HEK293 (cell line): Measurements from ENCODE around the gene KIF22.
"Not testable (repeated sequence)": the region's sequence is repeated elsewhere in the genome, so short reads cannot be mapped to it uniquely, and the experiment has no call there.

Experiments used
- CTCF ChIA-PET: fragments of 350-600 bp; formaldehyde crosslinking; extraction: SDS; loops from one replicate; lab custom pipeline; 2021; ENCODE audit warnings: antibody characterized with exemption; lab: Yijun Ruan, JAX
- POLR2A ChIA-PET: fragments of 300-600 bp; formaldehyde crosslinking; extraction: SDS; loops from one replicate; lab custom pipeline; 2020; ENCODE audit warnings: antibody characterized with exemption, inconsistent platforms; lab: Yijun Ruan, JAX
- H3K27ac ChIP-seq: fragments of 200-500 bp; sonication (Bioruptor generic); 2 replicates; pipeline ENCODE4 v1.5.1; 2014; ENCODE audit warnings: low read depth, low read length, control low read depth, inconsistent platforms; ENCODE audit errors: extremely low read depth
- H3K36me3 ChIP-seq, 2 experiments: fragments of 200-500 bp in 1 of 2; sonication (Bioruptor generic) in 1 of 2; 1 replicate in 1 of 2; 2 replicates in 1 of 2; pipeline ENCODE4 v1.5.1; 2014 to 2017; ENCODE audit warnings: inconsistent platforms in 2 of 2, low read length in 2 of 2; ENCODE audit not compliant: control insufficient read depth in 2 of 2, insufficient read depth in 1 of 2
- H3K4me1 ChIP-seq: fragments of 200-500 bp; sonication (Bioruptor generic); 2 replicates; pipeline ENCODE4 v1.5.1; 2014; ENCODE audit warnings: mild to moderate bottlenecking, low read length, inconsistent platforms; ENCODE audit not compliant: control insufficient read depth, insufficient read depth
- H3K4me3 ChIP-seq: 2 replicates; pipeline ENCODE4 v1.5.1; 2011; ENCODE audit warnings: low read depth, mild to moderate bottlenecking, control low read depth, low read length, moderate library complexity
- H3K9me3 ChIP-seq: fragments of 200-500 bp; sonication (Bioruptor generic); 2 replicates; pipeline ENCODE4 v1.5.1; 2014; ENCODE audit warnings: low read depth, low read length, inconsistent platforms; ENCODE audit not compliant: control insufficient read depth, insufficient read depth
- GFI1B ChIP-seq: fragments of 450-650 bp; formaldehyde crosslinking; IDR thresholded peaks from 2 replicates; pipeline ENCODE4 v1.5.1; 2016; ENCODE audit warnings: missing biosample characterization, missing genetic modification characterization
- MYNN ChIP-seq: fragments of 450-650 bp; formaldehyde crosslinking; IDR thresholded peaks from 2 replicates; pipeline ENCODE4 v1.5.1; 2016; ENCODE audit warnings: missing biosample characterization, missing genetic modification characterization, borderline replicate concordance
- YY2 ChIP-seq: fragments of 450-650 bp; formaldehyde crosslinking; IDR thresholded peaks from 2 replicates; pipeline ENCODE4 v1.5.1; 2016; ENCODE audit warnings: missing biosample characterization, missing genetic modification characterization
- ZBTB8A ChIP-seq: fragments of 450-650 bp; formaldehyde crosslinking; IDR thresholded peaks from 2 replicates; pipeline ENCODE4 v1.5.1; 2016; ENCODE audit warnings: missing biosample characterization, missing genetic modification characterization
- ZNF274 ChIP-seq, 2 experiments: fragments of 200-500 bp in 1 of 2; fragments of 450-650 bp in 1 of 2; sonication (Bioruptor generic) in 1 of 2; formaldehyde crosslinking in 1 of 2; IDR thresholded peaks; 2 replicates each; pipeline versions ENCODE4 v1.5.1 to v1.6.1; 2014 to 2016; ENCODE audit warnings: borderline replicate concordance in 1 of 2, inconsistent platforms in 1 of 2, low read length in 1 of 2, missing biosample characterization in 1 of 2, missing genetic modification characterization in 1 of 2
- ZNF311 ChIP-seq: fragments of 450-650 bp; formaldehyde crosslinking; IDR thresholded peaks from 2 replicates; pipeline ENCODE4 v1.5.1; 2017; ENCODE audit warnings: missing biosample characterization, missing genetic modification characterization, borderline replicate concordance
- ZNF335 ChIP-seq: fragments of 450-650 bp; formaldehyde crosslinking; conservative IDR thresholded peaks from 2 replicates; pipeline ENCODE4 v1.5.1; 2016; ENCODE audit warnings: missing biosample characterization, missing genetic modification characterization
- ZNF354C ChIP-seq: fragments of 450-650 bp; formaldehyde crosslinking; IDR thresholded peaks from 2 replicates; pipeline ENCODE4 v1.5.1; 2016; ENCODE audit warnings: missing biosample characterization, missing genetic modification characterization, low read depth, borderline replicate concordance
- ZNF510 ChIP-seq: fragments of 450-650 bp; formaldehyde crosslinking; IDR thresholded peaks from 2 replicates; pipeline ENCODE4 v1.5.1; 2018; ENCODE audit warnings: mild to moderate bottlenecking, missing genetic modification characterization, missing biosample characterization; ENCODE audit not compliant: insufficient replicate concordance
- ZNF514 ChIP-seq: fragments of 450-650 bp; formaldehyde crosslinking; IDR thresholded peaks from 2 replicates; pipeline ENCODE4 v1.5.1; 2016; ENCODE audit warnings: missing biosample characterization, missing genetic modification characterization
- ZNF596 ChIP-seq: fragments of 450-650 bp; IDR thresholded peaks from 2 replicates; pipeline ENCODE4 v1.5.0; 2018; ENCODE audit warnings: missing biosample characterization, mild to moderate bottlenecking, missing genetic modification characterization, moderate library complexity
- TF ChIP-seq, protein P1 (sequence below): fragments of 450-650 bp; formaldehyde crosslinking; IDR thresholded peaks from 2 replicates; pipeline ENCODE4 v1.5.1; 2016; ENCODE audit warnings: missing biosample characterization, missing genetic modification characterization

Gene KIF22

DNA sequence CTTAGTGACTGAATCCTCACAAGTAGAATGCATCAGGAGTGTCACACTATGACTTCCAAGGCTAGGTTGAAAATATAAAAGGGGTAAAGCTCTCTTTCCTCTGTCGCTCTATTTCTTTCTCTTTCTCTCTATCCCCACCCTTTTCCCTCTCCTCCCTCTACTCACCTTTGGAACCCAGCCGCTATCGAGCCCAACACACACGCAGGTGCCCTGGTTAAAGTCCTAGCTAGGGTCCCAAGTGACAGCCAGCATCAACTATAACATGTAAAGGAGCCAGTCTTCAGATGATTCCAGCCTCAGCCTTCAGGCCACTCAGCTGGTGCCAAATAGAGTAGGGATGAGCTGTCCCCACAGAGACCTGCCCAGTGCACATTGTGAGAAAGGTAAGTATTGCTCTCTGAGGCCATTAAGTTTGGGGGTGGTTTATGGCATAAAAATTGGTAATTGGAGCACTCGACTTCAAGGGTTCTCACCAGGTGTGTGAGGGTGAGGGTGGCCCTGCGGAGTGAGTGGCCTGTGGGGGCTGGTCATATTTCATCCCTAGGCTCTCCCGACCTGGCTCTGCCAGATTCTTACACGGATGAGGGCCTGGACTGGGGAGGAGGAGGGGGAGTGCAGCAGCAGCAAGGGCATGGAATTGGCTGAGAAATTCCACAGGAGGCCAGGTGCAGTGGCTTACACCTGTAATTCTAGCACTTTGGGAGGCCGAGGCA, 29.8 kb upstream of the KIF22 start (continued):
- TF ChIP-seq MYNN: no peak

DNA sequence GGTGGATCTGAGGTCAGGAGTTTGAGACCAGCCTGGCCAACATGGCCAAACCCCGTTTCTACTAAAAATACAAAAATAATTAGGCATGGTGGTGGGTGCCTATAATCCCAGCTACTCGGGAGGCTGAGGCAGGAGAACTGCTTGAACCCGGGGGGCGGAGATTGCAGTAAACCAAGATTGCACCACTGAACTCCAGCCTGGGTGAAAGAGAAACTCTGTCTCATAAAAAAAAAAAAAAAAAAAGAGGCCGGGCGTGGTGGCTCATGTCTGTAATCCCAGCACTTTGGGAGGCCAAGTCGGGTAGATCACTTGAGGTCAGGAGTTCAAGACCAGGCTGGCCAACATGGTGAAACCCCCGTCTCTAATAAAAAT, 29.3 kb upstream of the KIF22 start:
- ChIA-PET CTCF (interaction anchor here (0.5 kb wide), 1 partner anchor 80 kb away, joined by 3 read pairs; no protein-coding TSS in a partner anchor), POLR2A (interaction anchor here (0.7 kb wide), 1 partner anchor 177 kb away, joined by 3 read pairs; no protein-coding TSS in a partner anchor)
- not testable (repeated sequence) for H3K36me3 ChIP-seq, H3K4me1 ChIP-seq, H3K27ac ChIP-seq, H3K4me3 ChIP-seq, H3K9me3 ChIP-seq

DNA sequence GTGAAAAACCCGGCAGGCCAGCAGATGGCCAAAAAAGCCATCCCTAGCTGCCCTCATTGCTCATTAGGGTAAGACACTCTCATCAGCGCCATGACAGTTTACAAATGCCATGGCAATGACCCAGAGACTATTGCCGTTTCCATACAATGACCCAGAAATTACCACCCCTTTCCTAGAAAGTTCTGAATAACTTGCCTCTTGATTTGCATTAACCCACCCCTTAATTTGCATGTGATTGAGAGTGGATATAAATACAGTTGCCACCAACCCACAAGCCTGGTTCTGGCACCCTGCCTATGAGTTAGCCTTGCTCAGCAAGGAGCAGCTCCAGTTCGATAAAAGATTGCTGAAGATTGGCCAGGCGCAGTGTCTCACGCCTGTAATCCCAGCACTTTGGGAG, 28.7 kb upstream of the KIF22 start:
- TF ChIP-seq ZNF311 (tag by site-specific recombination): no peak
- TF ChIP-seq, all 188 proteins: peak for 0
- ChIA-PET POLR2A (no interaction called here), CTCF (no interaction called here)
- Histone ChIP-seq H3K4me1 (no peaks in the 10 kb centered on the region), H3K36me3 (no peaks in the 10 kb centered on the region), H3K9me3 (no peaks in the 10 kb centered on the region), H3K4me3 (no peak overlapping the region), H3K27ac (no peak overlapping the region)

DNA sequence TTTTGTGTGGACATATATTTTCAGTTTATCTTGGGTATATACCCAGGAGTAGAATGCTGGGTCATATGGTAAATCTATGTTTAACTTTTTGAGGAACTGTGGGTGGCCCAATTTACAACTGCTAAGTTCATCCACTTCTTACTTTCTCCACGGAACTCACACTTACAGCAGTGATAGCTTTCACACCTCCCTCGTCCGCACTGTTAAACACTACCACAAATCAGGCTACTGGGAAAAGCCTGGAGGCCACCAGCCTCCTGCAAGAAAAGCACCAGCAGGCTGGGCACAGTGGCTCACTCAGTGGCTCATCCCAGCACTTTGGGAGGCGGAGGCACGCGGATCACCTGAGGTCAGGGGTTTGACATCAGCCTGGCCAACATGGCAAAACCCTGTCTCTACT, 27.2 kb upstream of the KIF22 start:
- Histone ChIP-seq H3K4me1 (no peaks in the 10 kb centered on the region), H3K4me3 (no peak overlapping the region), H3K36me3 (no peaks in the 10 kb centered on the region), H3K9me3 (no peaks in the 10 kb centered on the region), H3K27ac (no peak overlapping the region)
- TF ChIP-seq GFI1B (tag by site-specific recombination) (no peak), ZNF596 (tag by site-specific recombination) (no peak), YY2 (tag by site-specific recombination) (no peak), ZBTB8A (tag by site-specific recombination) (no peak), ZNF514 (tag by site-specific recombination) (no peak), ZNF274 (IDR thresholded peaks at IDR 0.05; ENCODE audit: low read length) (no peak), ZNF274 (tag by site-specific recombination; IDR thresholded peaks at IDR 0.05; ENCODE audit: borderline replicate concordance) (no peak), ZNF354C (tag by site-specific recombination) (no peak), ZNF510 (tag by site-specific recombination) (no peak), ZNF335 (tag by site-specific recombination) (no peak)
- TF ChIP-seq, protein P1, sequence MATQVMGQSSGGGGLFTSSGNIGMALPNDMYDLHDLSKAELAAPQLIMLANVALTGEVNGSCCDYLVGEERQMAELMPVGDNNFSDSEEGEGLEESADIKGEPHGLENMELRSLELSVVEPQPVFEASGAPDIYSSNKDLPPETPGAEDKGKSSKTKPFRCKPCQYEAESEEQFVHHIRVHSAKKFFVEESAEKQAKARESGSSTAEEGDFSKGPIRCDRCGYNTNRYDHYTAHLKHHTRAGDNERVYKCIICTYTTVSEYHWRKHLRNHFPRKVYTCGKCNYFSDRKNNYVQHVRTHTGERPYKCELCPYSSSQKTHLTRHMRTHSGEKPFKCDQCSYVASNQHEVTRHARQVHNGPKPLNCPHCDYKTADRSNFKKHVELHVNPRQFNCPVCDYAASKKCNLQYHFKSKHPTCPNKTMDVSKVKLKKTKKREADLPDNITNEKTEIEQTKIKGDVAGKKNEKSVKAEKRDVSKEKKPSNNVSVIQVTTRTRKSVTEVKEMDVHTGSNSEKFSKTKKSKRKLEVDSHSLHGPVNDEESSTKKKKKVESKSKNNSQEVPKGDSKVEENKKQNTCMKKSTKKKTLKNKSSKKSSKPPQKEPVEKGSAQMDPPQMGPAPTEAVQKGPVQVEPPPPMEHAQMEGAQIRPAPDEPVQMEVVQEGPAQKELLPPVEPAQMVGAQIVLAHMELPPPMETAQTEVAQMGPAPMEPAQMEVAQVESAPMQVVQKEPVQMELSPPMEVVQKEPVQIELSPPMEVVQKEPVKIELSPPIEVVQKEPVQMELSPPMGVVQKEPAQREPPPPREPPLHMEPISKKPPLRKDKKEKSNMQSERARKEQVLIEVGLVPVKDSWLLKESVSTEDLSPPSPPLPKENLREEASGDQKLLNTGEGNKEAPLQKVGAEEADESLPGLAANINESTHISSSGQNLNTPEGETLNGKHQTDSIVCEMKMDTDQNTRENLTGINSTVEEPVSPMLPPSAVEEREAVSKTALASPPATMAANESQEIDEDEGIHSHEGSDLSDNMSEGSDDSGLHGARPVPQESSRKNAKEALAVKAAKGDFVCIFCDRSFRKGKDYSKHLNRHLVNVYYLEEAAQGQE (tag by site-specific recombination): no peak
- CTCF ChIA-PET: no interaction called here
- POLR2A ChIA-PET: no interaction called here
